HEK293 (cell line): ENCODE data around the gene CALM3.
A peak's percentile ranks its signal among the peaks of the same experiment; 100 is the strongest.

ENCODE experiments used
- CTCF ChIA-PET: fragments of 350-600 bp; formaldehyde crosslinking; extraction: SDS; loops from one replicate; lab custom pipeline; 2021; ENCODE audit warnings: antibody characterized with exemption; lab: Yijun Ruan, JAX
- POLR2A ChIA-PET: fragments of 300-600 bp; formaldehyde crosslinking; extraction: SDS; loops from one replicate; lab custom pipeline; 2020; ENCODE audit warnings: antibody characterized with exemption, inconsistent platforms; lab: Yijun Ruan, JAX
- H3K27ac ChIP-seq: fragments of 200-500 bp; sonication (Bioruptor generic); 2 replicates; pipeline ENCODE4 v1.5.1; 2014; ENCODE audit warnings: low read depth, low read length, control low read depth, inconsistent platforms; ENCODE audit errors: extremely low read depth
- H3K36me3 ChIP-seq, 2 experiments: fragments of 200-500 bp in 1 of 2; sonication (Bioruptor generic) in 1 of 2; 1 replicate in 1 of 2; 2 replicates in 1 of 2; pipeline ENCODE4 v1.5.1; 2014 to 2017; ENCODE audit warnings: inconsistent platforms in 2 of 2, low read length in 2 of 2; ENCODE audit not compliant: control insufficient read depth in 2 of 2, insufficient read depth in 1 of 2
- H3K4me1 ChIP-seq: fragments of 200-500 bp; sonication (Bioruptor generic); 2 replicates; pipeline ENCODE4 v1.5.1; 2014; ENCODE audit warnings: mild to moderate bottlenecking, low read length, inconsistent platforms; ENCODE audit not compliant: control insufficient read depth, insufficient read depth
- H3K4me3 ChIP-seq: 2 replicates; pipeline ENCODE4 v1.5.1; 2011; ENCODE audit warnings: low read depth, mild to moderate bottlenecking, control low read depth, low read length, moderate library complexity
- H3K9me3 ChIP-seq: fragments of 200-500 bp; sonication (Bioruptor generic); 2 replicates; pipeline ENCODE4 v1.5.1; 2014; ENCODE audit warnings: low read depth, low read length, inconsistent platforms; ENCODE audit not compliant: control insufficient read depth, insufficient read depth
- ELK4 ChIP-seq: IDR thresholded peaks from 2 replicates; pipeline ENCODE4 v1.6.1; 2011; ENCODE audit warnings: mild to moderate bottlenecking, low read depth, low read length, borderline replicate concordance
- GLIS2 ChIP-seq: fragments of 450-650 bp; formaldehyde crosslinking; IDR thresholded peaks from 2 replicates; pipeline ENCODE4 v1.5.1; 2016; ENCODE audit warnings: missing biosample characterization, missing genetic modification characterization
- OVOL3 ChIP-seq: fragments of 450-650 bp; formaldehyde crosslinking; IDR thresholded peaks from 2 replicates; pipeline ENCODE4 v1.5.1; 2016; ENCODE audit warnings: missing biosample characterization, missing genetic modification characterization
- PRDM2 ChIP-seq: fragments of 450-650 bp; formaldehyde crosslinking; IDR thresholded peaks from 2 replicates; pipeline ENCODE4 v1.5.1; 2016; ENCODE audit warnings: missing biosample characterization, missing genetic modification characterization, borderline replicate concordance
- SP2 ChIP-seq: fragments of 450-650 bp; formaldehyde crosslinking; IDR thresholded peaks from 2 replicates; pipeline ENCODE4 v1.5.1; 2016; ENCODE audit warnings: missing biosample characterization, missing genetic modification characterization
- SP3 ChIP-seq: fragments of 450-650 bp; formaldehyde crosslinking; IDR thresholded peaks from 2 replicates; pipeline ENCODE4 v1.5.1; 2016; ENCODE audit warnings: missing biosample characterization, missing genetic modification characterization
- TRIM28 ChIP-seq: IDR thresholded peaks from 2 replicates; pipeline ENCODE4 v1.6.1; 2011; ENCODE audit warnings: low read length, control low read depth, borderline replicate concordance
- ZBTB21 ChIP-seq: fragments of 450-650 bp; formaldehyde crosslinking; IDR thresholded peaks from 2 replicates; pipeline ENCODE4 v1.5.1; 2017; ENCODE audit warnings: missing biosample characterization, missing genetic modification characterization
- ZBTB8A ChIP-seq: fragments of 450-650 bp; formaldehyde crosslinking; IDR thresholded peaks from 2 replicates; pipeline ENCODE4 v1.5.1; 2016; ENCODE audit warnings: missing biosample characterization, missing genetic modification characterization
- ZNF2 ChIP-seq: fragments of 450-650 bp; formaldehyde crosslinking; IDR thresholded peaks from 2 replicates; pipeline ENCODE4 v1.5.1; 2016; ENCODE audit warnings: missing biosample characterization, missing genetic modification characterization
- ZNF274 ChIP-seq, 2 experiments: fragments of 200-500 bp in 1 of 2; fragments of 450-650 bp in 1 of 2; sonication (Bioruptor generic) in 1 of 2; formaldehyde crosslinking in 1 of 2; IDR thresholded peaks; 2 replicates each; pipeline versions ENCODE4 v1.5.1 to v1.6.1; 2014 to 2016; ENCODE audit warnings: borderline replicate concordance in 1 of 2, inconsistent platforms in 1 of 2, low read length in 1 of 2, missing biosample characterization in 1 of 2, missing genetic modification characterization in 1 of 2
- ZNF335 ChIP-seq: fragments of 450-650 bp; formaldehyde crosslinking; conservative IDR thresholded peaks from 2 replicates; pipeline ENCODE4 v1.5.1; 2016; ENCODE audit warnings: missing biosample characterization, missing genetic modification characterization
- ZNF366 ChIP-seq: fragments of 450-650 bp; formaldehyde crosslinking; conservative IDR thresholded peaks from 2 replicates; pipeline ENCODE4 v1.5.1; 2016; ENCODE audit warnings: missing biosample characterization, missing genetic modification characterization
- ZNF423 ChIP-seq: fragments of 450-650 bp; formaldehyde crosslinking; IDR thresholded peaks from 2 replicates; pipeline ENCODE4 v1.5.1; 2016; ENCODE audit warnings: missing biosample characterization, missing genetic modification characterization
- ZNF501 ChIP-seq: fragments of 450-650 bp; formaldehyde crosslinking; IDR thresholded peaks from 2 replicates; pipeline ENCODE4 v1.5.1; 2016; ENCODE audit warnings: missing biosample characterization, missing genetic modification characterization
- ZNF510 ChIP-seq: fragments of 450-650 bp; formaldehyde crosslinking; IDR thresholded peaks from 2 replicates; pipeline ENCODE4 v1.5.1; 2018; ENCODE audit warnings: mild to moderate bottlenecking, missing genetic modification characterization, missing biosample characterization; ENCODE audit not compliant: insufficient replicate concordance
- ZNF530 ChIP-seq: fragments of 450-650 bp; formaldehyde crosslinking; IDR thresholded peaks from 2 replicates; pipeline ENCODE4 v1.5.1; 2016; ENCODE audit warnings: low read depth, missing biosample characterization, missing genetic modification characterization
- ZNF549 ChIP-seq: fragments of 450-650 bp; IDR thresholded peaks from 2 replicates; pipeline ENCODE4 v1.5.1; 2018; ENCODE audit warnings: missing biosample characterization, missing genetic modification characterization, mild to moderate bottlenecking, inconsistent platforms, moderate library complexity
- ZNF561 ChIP-seq: fragments of 450-650 bp; IDR thresholded peaks from 2 replicates; pipeline ENCODE4 v1.5.1; 2018; ENCODE audit warnings: missing biosample characterization, missing genetic modification characterization, borderline replicate concordance
- ZNF571 ChIP-seq: fragments of 450-650 bp; formaldehyde crosslinking; IDR thresholded peaks from 2 replicates; pipeline ENCODE4 v1.5.0; 2017; ENCODE audit warnings: missing biosample characterization, missing genetic modification characterization
- ZNF610 ChIP-seq: fragments of 450-650 bp; formaldehyde crosslinking; IDR thresholded peaks from 2 replicates; pipeline ENCODE4 v1.5.1; 2016; ENCODE audit warnings: missing biosample characterization, missing genetic modification characterization, borderline replicate concordance
- ZNF624 ChIP-seq: fragments of 450-650 bp; formaldehyde crosslinking; IDR thresholded peaks from 2 replicates; pipeline ENCODE4 v1.5.1; 2017; ENCODE audit warnings: missing biosample characterization, missing genetic modification characterization
- ZNF670 ChIP-seq: fragments of 450-650 bp; formaldehyde crosslinking; IDR thresholded peaks from 2 replicates; pipeline ENCODE4 v1.5.1; 2016; ENCODE audit warnings: missing biosample characterization, missing genetic modification characterization, low read depth
- ZNF792 ChIP-seq: fragments of 450-650 bp; formaldehyde crosslinking; IDR thresholded peaks from 2 replicates; pipeline ENCODE4 v1.5.1; 2016; ENCODE audit warnings: missing biosample characterization, missing genetic modification characterization
- ZSCAN5A ChIP-seq: fragments of 450-650 bp; formaldehyde crosslinking; IDR thresholded peaks from 2 replicates; pipeline ENCODE4 v1.5.1; 2016; ENCODE audit warnings: missing biosample characterization, missing genetic modification characterization
- ZXDB ChIP-seq: fragments of 450-650 bp; formaldehyde crosslinking; IDR thresholded peaks from 2 replicates; pipeline ENCODE4 v1.5.1; 2016; ENCODE audit warnings: missing biosample characterization, missing genetic modification characterization
- TF ChIP-seq, protein P1 (sequence below): fragments of 450-650 bp; formaldehyde crosslinking; IDR thresholded peaks from 2 replicates; pipeline ENCODE4 v1.5.1; 2016; ENCODE audit warnings: missing biosample characterization, missing genetic modification characterization

CALM3 gene

DNA sequence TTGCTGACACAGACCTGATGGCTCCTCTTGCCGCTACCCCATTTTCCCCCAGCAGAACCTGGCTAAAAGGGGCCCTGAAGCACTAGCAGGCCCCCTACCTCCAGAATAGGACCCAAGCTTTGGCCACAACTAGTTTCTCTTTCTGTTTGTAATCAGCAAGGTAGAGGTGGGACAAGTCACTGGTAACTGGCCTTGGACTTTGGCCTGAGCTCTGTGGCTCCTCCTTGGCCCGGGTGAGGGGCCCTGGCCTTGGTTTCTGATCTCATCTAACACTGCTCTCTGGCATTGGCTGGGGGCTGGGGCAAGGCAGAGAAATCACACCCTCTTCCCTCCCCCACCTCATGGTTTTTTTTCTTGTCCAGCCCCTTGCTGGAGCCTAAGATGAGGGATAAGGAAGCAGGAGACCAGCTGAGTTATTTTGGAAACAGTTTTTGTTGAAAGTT, 2.1 kb downstream of the CALM3 start:
- Histone ChIP-seq H3K36me3 (peaks cover 17 to 49% of the 10 kb centered on the region in 2 experiments), H3K4me3 (no peak overlapping the region), H3K4me1 (peaks cover 8% of the 10 kb centered on the region), H3K27ac (peak overlapping the region; percentile 26; the same call in 1 of the 2 replicates), H3K9me3 (no peaks in the 10 kb centered on the region)
- POLR2A ChIA-PET, result no interaction called here
- CTCF ChIA-PET, result interaction anchor here (0.6 to 4.7 kb wide), 5 partner anchors 11 to 59 kb away, joined by 3 to 41 read pairs (median 12); partner anchors contain the start of gene DACT3
- TF ChIP-seq ZNF549 (tag by site-specific recombination) (no peak), ZNF366 (no peak), ZSCAN5A (no peak), ZNF335 (tag by site-specific recombination) (peak; percentile 19; the same call in 1 of the 2 replicates), ZNF624 (tag by site-specific recombination) (no peak), ZNF670 (no peak), SP2 (tag by site-specific recombination) (0 out of 2 replicates have a peak, but pooled peaks have one; percentile 11), ZNF792 (tag by site-specific recombination) (no peak), ZBTB8A (tag by site-specific recombination) (no peak), TRIM28 (no peak), ZXDB (no peak), GLIS2 (tag by site-specific recombination) (no peak), ZNF274 (IDR thresholded peaks at IDR 0.05; ENCODE audit: low read length) (no peak), ZNF274 (tag by site-specific recombination; IDR thresholded peaks at IDR 0.05; ENCODE audit: borderline replicate concordance) (no peak), ZNF2 (tag by site-specific recombination) (no peak), ZNF571 (tag by site-specific recombination) (no peak), ZNF510 (tag by site-specific recombination) (no peak), ZNF610 (tag by site-specific recombination) (no peak), SP3 (tag by site-specific recombination) (peak; percentile 29; the same call in 1 of the 2 replicates)
- TF ChIP-seq, protein P1, sequence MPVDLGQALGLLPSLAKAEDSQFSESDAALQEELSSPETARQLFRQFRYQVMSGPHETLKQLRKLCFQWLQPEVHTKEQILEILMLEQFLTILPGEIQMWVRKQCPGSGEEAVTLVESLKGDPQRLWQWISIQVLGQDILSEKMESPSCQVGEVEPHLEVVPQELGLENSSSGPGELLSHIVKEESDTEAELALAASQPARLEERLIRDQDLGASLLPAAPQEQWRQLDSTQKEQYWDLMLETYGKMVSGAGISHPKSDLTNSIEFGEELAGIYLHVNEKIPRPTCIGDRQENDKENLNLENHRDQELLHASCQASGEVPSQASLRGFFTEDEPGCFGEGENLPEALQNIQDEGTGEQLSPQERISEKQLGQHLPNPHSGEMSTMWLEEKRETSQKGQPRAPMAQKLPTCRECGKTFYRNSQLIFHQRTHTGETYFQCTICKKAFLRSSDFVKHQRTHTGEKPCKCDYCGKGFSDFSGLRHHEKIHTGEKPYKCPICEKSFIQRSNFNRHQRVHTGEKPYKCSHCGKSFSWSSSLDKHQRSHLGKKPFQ (tag by site-specific recombination), result no peak
- TF ChIP-seq, all 188 proteins: peak for 3

DNA sequence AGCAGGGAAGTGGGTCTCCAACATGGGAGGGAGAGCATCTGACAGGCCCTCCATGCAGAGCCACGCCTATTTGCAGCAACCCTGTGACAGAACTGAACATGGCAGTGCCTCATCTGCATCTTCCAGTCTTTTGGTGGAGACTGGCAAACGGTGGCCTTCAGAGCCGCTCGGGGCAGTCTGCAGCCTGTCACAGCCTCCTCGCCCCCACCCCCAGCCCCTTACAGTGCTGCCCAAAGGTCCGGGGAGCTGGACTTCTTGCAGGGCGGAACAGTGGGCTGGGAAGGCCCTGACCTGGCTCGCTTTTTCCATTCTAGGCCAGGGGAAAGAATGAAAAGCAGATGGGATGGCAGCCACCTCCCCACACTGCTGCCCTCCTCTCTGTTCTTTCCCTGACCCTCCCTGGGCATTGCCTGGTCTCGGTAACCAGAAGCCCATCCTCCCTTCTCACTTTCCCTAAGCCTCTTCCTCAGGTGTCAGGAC, 2.7 kb downstream of the CALM3 start:
- Histone ChIP-seq H3K36me3 (peaks cover 20 to 55% of the 10 kb centered on the region in 2 experiments), H3K4me1 (peaks cover 8% of the 10 kb centered on the region), H3K9me3 (no peaks in the 10 kb centered on the region), H3K4me3 (no peak overlapping the region), H3K27ac (no peak overlapping the region)
- CTCF ChIA-PET, result interaction anchor here (0.6 to 4.7 kb wide), 6 partner anchors 10 to 59 kb away, joined by 3 to 41 read pairs (median 16); partner anchors contain the start of gene DACT3
- POLR2A ChIA-PET, result no interaction called here
- TF ChIP-seq ZNF561 (tag by site-specific recombination) (no peak), ELK4 (no peak), OVOL3 (tag by site-specific recombination) (no peak), ZBTB21 (tag by site-specific recombination) (no peak), ZNF530 (tag by site-specific recombination) (no peak), ZNF501 (no peak), PRDM2 (tag by site-specific recombination) (no peak), ZNF423 (tag by site-specific recombination) (no peak)
